SU-DHL-6 (cell line): ENCODE measurements around the gene CD9.

Experiments used
- H2AFZ ChIP-seq: fragments of 200-600 bp; sonication (generic); 2 replicates; pipeline ENCODE4 v1.6.1; 2014; ENCODE audit warnings: low read depth, mild to moderate bottlenecking, moderate library complexity, mixed read lengths, antibody characterized with exemption, low read length; ENCODE audit not compliant: severe bottlenecking
- H3F3A ChIP-seq: fragments of 200-600 bp; shearing (Covaris generic); 2 replicates; pipeline ENCODE4 v1.6.0; 2016; ENCODE audit warnings: antibody characterized with exemption, mild to moderate bottlenecking; ENCODE audit not compliant: insufficient read depth
- H3K27ac ChIP-seq: fragments of 200-600 bp; sonication (generic); 2 replicates; pipeline ENCODE4 v1.5.1; 2016; ENCODE audit warnings: low read depth, mild to moderate bottlenecking, low read length, moderate library complexity, mixed read lengths
- H3K27me3 ChIP-seq: fragments of 200-600 bp; sonication (generic), shearing (Covaris generic); 2 replicates; pipeline ENCODE4 v1.6.0; 2014; ENCODE audit warnings: mild to moderate bottlenecking, low read length
- H3K36me3 ChIP-seq: fragments of 200-600 bp; sonication (generic); 2 replicates; pipeline ENCODE4 v1.6.1; 2014; ENCODE audit warnings: mild to moderate bottlenecking, low read length, mixed read lengths
- H3K4me2 ChIP-seq: fragments of 300-600, 200-600 bp; shearing (Covaris generic), sonication (generic); 2 replicates; pipeline ENCODE4 v1.6.0; 2014; ENCODE audit warnings: low read length, low read depth, mild to moderate bottlenecking; ENCODE audit not compliant: poor library complexity, severe bottlenecking
- H3K4me3 ChIP-seq: fragments of 200-600 bp; sonication (generic); 2 replicates; pipeline ENCODE4 v1.5.1; 2014; ENCODE audit warnings: antibody characterized with exemption, low read length, mild to moderate bottlenecking, mixed read lengths; ENCODE audit not compliant: insufficient read depth, poor library complexity, severe bottlenecking
- H3K79me2 ChIP-seq: fragments of 200-600 bp; sonication (generic); 2 replicates; pipeline ENCODE4 v1.6.1; 2014; ENCODE audit warnings: mild to moderate bottlenecking, low read length, moderate library complexity; ENCODE audit not compliant: insufficient read depth
- H3K9ac ChIP-seq: fragments of 200-600 bp; sonication (generic); 2 replicates; pipeline ENCODE4 v1.7.0; 2014; ENCODE audit warnings: mild to moderate bottlenecking, low read length
- H3K9me2 ChIP-seq: fragments of 200-600 bp; sonication (generic); replicated peaks from 2 replicates; pipeline ENCODE4 v1.6.1; 2014; ENCODE audit warnings: low read length; ENCODE audit not compliant: insufficient read depth
- H3K9me3 ChIP-seq: fragments of 200-600 bp; sonication (generic); 2 replicates; pipeline ENCODE4 v1.6.1; 2014; ENCODE audit warnings: low read length, mixed read lengths; ENCODE audit not compliant: insufficient read depth
- H4K20me1 ChIP-seq: fragments of 200-600 bp; sonication (generic); 2 replicates; pipeline ENCODE4 v1.6.1; 2014; ENCODE audit warnings: low read depth, mild to moderate bottlenecking, antibody characterized with exemption, low read length, moderate library complexity, mixed read lengths
- CTCF ChIP-seq: fragments of 200-600 bp; sonication (generic); IDR thresholded peaks from one replicate; pipeline ENCODE4 v1.5.1; 2017; ENCODE audit warnings: antibody characterized with exemption, mild to moderate bottlenecking, low read length, moderate library complexity; ENCODE audit not compliant: insufficient read depth, poor library complexity, severe bottlenecking
- EZH2phosphoT487 ChIP-seq: fragments of 200-600 bp; sonication (generic), shearing (Covaris generic); conservative IDR thresholded peaks from 2 replicates; pipeline ENCODE4 v1.6.1; 2018; ENCODE audit warnings: mild to moderate bottlenecking, antibody characterized with exemption, low read length, moderate library complexity, mixed read lengths

The CD9 gene

GRCh38 chr12:6282453-6282840, 82.2 kb downstream of the CD9 start:
- Histone ChIP-seq H3K9me3 (no peaks in the 10 kb centered on the region), H3F3A (no peaks in the 10 kb centered on the region), H2AFZ (no peak overlapping the region), H3K9me2 (no peaks in the 10 kb centered on the region), H3K79me2 (no peaks in the 10 kb centered on the region), H3K27me3 (no peaks in the 10 kb centered on the region), H4K20me1 (no peaks in the 10 kb centered on the region), H3K4me3 (no peak overlapping the region), H3K4me2 (no peak overlapping the region), H3K9ac (no peak overlapping the region), H3K36me3 (no peaks in the 10 kb centered on the region), H3K27ac (no peak overlapping the region)
- TF ChIP-seq EZH2phosphoT487 (no peak), CTCF (no peak)

- Histone ChIP-seq H3F3A (no peaks in the 10 kb centered on the region), H2AFZ (no peak overlapping the region), H3K9me3 (no peaks in the 10 kb centered on the region), H3K27ac (no peak overlapping the region), H3K9ac (no peak overlapping the region), H3K79me2 (no peaks in the 10 kb centered on the region), H4K20me1 (no peaks in the 10 kb centered on the region), H3K9me2 (no peaks in the 10 kb centered on the region), H3K27me3 (no peaks in the 10 kb centered on the region), H3K36me3 (no peaks in the 10 kb centered on the region), H3K4me3 (no peak overlapping the region), H3K4me2 (no peak overlapping the region)
- TF ChIP-seq CTCF (no peak), EZH2phosphoT487 (no peak)
These were observed 84.1 kb downstream of the CD9 start for GRCh38 chr12:6284273-6284672.

GRCh38 chr12:6285063-6285477, 84.9 kb downstream of the CD9 start:
- Histone ChIP-seq H3K27ac (no peak overlapping the region), H4K20me1 (no peaks in the 10 kb centered on the region)

More at GRCh38 chr12:6285063-6285477, 84.9 kb downstream of the CD9 start:
- H3K79me2 ChIP-seq, result no peaks in the 10 kb centered on the region
- H3F3A ChIP-seq, result no peaks in the 10 kb centered on the region
- no peak overlapping the region for H3K4me3 ChIP-seq
- H3K4me2 ChIP-seq, result no peak overlapping the region
- H3K9me2 ChIP-seq, result no peaks in the 10 kb centered on the region
- H3K9ac ChIP-seq, result no peak overlapping the region
- H2AFZ ChIP-seq, result no peak overlapping the region
- TF ChIP-seq CTCF (peak; percentile 68), EZH2phosphoT487 (no peak)
- no peaks in the 10 kb centered on the region for H3K9me3 ChIP-seq
- H3K27me3 ChIP-seq, result no peaks in the 10 kb centered on the region
- H3K36me3 ChIP-seq, result no peaks in the 10 kb centered on the region
